OCI-LY3 (cell line): ENCODE measurements around the gene SLC28A1.

Experiments
- H2AFZ ChIP-seq: fragments of 200-600, 300-600 bp; shearing (Covaris generic); 2 replicates; pipeline ENCODE4 v1.6.0; 2014; ENCODE audit warnings: antibody characterized with exemption, low read depth, low read length
- H3K27ac ChIP-seq: fragments of 200-600, 300-600 bp; sonication (generic); 2 replicates; pipeline ENCODE4 v1.5.1; 2014; ENCODE audit warnings: mild to moderate bottlenecking, low read length, moderate library complexity, mixed read lengths
- H3K27me3 ChIP-seq: fragments of 200-600, 300-600 bp; sonication (generic); 2 replicates; pipeline ENCODE4 v1.6.1; 2014; ENCODE audit warnings: low read depth, low read length, mixed read lengths
- H3K36me3 ChIP-seq: fragments of 200-600, 300-600 bp; sonication (generic); replicated peaks from 2 replicates; pipeline ENCODE3; 2014; ENCODE audit warnings: low read depth, low read length, mixed read lengths
- H3K4me1 ChIP-seq: fragments of 300-600, 200-600 bp; sonication (generic); 2 replicates; pipeline ENCODE4 v1.6.1; 2014; ENCODE audit warnings: low read length, mixed read lengths
- H3K4me2 ChIP-seq: fragments of 200-600, 300-600 bp; sonication (generic); 2 replicates; pipeline ENCODE4 v1.6.1; 2014; ENCODE audit warnings: low read length, mixed read lengths
- H3K4me3 ChIP-seq: fragments of 300-600, 200-600 bp; sonication (generic); 2 replicates; pipeline ENCODE4 v1.5.1; 2014; ENCODE audit warnings: antibody characterized with exemption, mild to moderate bottlenecking, low read length, moderate library complexity
- H3K79me2 ChIP-seq: fragments of 300-600, 200-600 bp; shearing (Covaris generic); 2 replicates; pipeline ENCODE4 v1.6.1; 2014; ENCODE audit warnings: mild to moderate bottlenecking, low read length, mixed read lengths
- H3K9ac ChIP-seq: fragments of 300-600, 200-600 bp; shearing (Covaris generic); 2 replicates; pipeline ENCODE4 v1.6.0; 2014; ENCODE audit warnings: mild to moderate bottlenecking, low read length, moderate library complexity
- H3K9me3 ChIP-seq: fragments of 200-600, 300-600 bp; shearing (Covaris generic); 2 replicates; pipeline ENCODE4 v1.6.1; 2014; ENCODE audit warnings: low read length, mixed read lengths; ENCODE audit not compliant: insufficient read depth
- H4K20me1 ChIP-seq: fragments of 200-600, 300-600 bp; sonication (generic); 2 replicates; pipeline ENCODE4 v1.6.1; 2016; ENCODE audit warnings: low read length, mixed read lengths; ENCODE audit not compliant: insufficient read depth
- EZH2phosphoT487 ChIP-seq: fragments of 200-600 bp; shearing (Covaris generic); IDR thresholded peaks from 2 replicates; pipeline ENCODE4 v1.6.1; 2018; ENCODE audit warnings: antibody characterized with exemption, mixed run types, low read depth
- TF ChIP-seq, protein P1 (sequence below): fragments of 200-600, 300-600 bp; sonication (generic); IDR thresholded peaks from 2 replicates; pipeline ENCODE4 v1.5.1; 2014; ENCODE audit warnings: antibody characterized with exemption, low read length, low read depth

SLC28A1 gene

DNA sequence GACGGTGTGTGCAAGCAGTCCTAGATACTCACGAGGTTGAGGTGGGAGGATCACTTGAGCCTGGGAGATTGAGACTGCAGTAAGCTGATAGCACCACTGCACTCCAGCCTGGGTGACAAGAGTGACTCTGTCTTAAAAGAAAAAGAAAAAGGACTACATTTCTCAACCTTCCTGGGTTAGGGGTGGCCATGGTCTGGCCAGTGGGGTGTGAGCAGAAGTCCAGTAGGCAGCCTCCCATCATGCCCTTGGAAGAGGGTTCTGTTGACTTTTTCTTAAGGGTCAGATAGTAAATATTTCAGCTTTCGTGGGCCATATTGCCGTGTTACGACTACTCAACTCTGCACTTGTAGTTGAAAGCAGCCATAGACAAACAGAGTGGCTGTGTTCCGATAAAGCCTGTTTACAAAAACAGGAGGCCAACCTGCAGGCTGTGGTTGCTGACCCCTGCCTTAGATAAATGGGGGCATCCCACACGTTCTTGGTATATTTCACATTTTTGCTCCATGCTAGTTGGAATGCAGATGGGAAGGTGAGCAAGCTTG is 66.2 kb downstream of the SLC28A1 start:
- Histone ChIP-seq H3K27ac (no peak overlapping the region), H3K9me3 (no peaks in the 10 kb centered on the region), H3K4me1 (no peaks in the 10 kb centered on the region), H3K4me2 (no peak overlapping the region), H3K9ac (no peak overlapping the region), H4K20me1 (no peaks in the 10 kb centered on the region), H3K36me3 (no peaks in the 10 kb centered on the region), H2AFZ (no peak overlapping the region), H3K4me3 (no peak overlapping the region), H3K79me2 (no peaks in the 10 kb centered on the region), H3K27me3 (no peaks in the 10 kb centered on the region; the same call in 1 of the 2 replicates)
- TF ChIP-seq, protein P1, sequence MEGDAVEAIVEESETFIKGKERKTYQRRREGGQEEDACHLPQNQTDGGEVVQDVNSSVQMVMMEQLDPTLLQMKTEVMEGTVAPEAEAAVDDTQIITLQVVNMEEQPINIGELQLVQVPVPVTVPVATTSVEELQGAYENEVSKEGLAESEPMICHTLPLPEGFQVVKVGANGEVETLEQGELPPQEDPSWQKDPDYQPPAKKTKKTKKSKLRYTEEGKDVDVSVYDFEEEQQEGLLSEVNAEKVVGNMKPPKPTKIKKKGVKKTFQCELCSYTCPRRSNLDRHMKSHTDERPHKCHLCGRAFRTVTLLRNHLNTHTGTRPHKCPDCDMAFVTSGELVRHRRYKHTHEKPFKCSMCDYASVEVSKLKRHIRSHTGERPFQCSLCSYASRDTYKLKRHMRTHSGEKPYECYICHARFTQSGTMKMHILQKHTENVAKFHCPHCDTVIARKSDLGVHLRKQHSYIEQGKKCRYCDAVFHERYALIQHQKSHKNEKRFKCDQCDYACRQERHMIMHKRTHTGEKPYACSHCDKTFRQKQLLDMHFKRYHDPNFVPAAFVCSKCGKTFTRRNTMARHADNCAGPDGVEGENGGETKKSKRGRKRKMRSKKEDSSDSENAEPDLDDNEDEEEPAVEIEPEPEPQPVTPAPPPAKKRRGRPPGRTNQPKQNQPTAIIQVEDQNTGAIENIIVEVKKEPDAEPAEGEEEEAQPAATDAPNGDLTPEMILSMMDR = no peak
- no peak for TF ChIP-seq EZH2phosphoT487

DNA sequence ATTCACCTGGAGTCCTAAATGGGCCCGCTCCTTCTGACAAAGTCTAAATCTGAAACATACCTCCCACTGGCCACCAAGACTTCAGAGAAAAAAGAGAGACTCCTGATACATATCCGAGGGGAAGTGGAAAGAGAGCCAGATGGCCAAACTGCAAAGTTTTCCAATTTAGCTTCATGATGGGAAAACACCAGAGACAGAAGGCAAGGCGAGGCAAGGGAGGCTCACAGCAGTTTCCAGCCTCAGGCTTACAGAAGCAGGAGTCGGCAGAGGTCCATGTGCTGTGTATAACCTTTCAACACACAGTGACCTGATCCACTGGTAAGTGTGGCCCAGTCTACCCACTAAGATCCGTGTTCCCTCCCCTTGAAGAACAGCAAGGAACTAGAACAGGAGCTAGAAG is 67.3 kb downstream of the SLC28A1 start:
- Histone ChIP-seq H3K79me2 (no peaks in the 10 kb centered on the region), H3K27ac (no peak overlapping the region), H2AFZ (no peak overlapping the region), H3K4me1 (no peaks in the 10 kb centered on the region), H3K9me3 (no peaks in the 10 kb centered on the region), H3K9ac (no peak overlapping the region), H3K36me3 (no peaks in the 10 kb centered on the region), H3K4me2 (no peak overlapping the region), H4K20me1 (no peaks in the 10 kb centered on the region), H3K4me3 (no peak overlapping the region), H3K27me3 (peaks cover 5% of the 10 kb centered on the region)
- TF ChIP-seq, protein P1 = no peak
- TF ChIP-seq EZH2phosphoT487 = no peak

DNA sequence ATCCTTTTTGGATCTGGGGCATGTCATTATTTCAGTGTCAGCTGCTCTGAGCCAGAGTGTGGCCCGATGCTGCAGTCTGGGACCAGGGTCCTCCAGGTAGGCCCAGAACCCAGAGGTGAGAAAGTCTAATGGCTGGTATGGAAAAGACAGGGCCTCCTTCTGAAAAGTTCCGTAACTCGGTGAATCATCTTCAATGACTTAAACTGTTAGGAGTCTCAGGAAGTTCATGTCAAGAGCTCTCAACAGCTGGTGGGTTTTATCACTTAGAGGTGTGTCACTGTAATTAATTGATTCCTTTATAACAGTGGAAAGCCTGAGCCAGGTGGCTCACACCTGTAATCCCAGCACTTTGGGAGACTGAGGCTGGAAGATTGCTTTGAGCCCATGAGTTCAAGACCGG is 68.7 kb downstream of the SLC28A1 start:
- TF ChIP-seq EZH2phosphoT487 = no peak
- TF ChIP-seq, protein P1 = no peak
- Histone ChIP-seq H3K9me3 (no peaks in the 10 kb centered on the region), H2AFZ (no peak overlapping the region), H4K20me1 (no peaks in the 10 kb centered on the region), H3K36me3 (no peaks in the 10 kb centered on the region), H3K4me1 (no peaks in the 10 kb centered on the region), H3K27me3 (peaks cover 5% of the 10 kb centered on the region), H3K4me3 (no peak overlapping the region), H3K4me2 (no peak overlapping the region), H3K9ac (no peak overlapping the region), H3K79me2 (no peaks in the 10 kb centered on the region), H3K27ac (no peak overlapping the region)

DNA sequence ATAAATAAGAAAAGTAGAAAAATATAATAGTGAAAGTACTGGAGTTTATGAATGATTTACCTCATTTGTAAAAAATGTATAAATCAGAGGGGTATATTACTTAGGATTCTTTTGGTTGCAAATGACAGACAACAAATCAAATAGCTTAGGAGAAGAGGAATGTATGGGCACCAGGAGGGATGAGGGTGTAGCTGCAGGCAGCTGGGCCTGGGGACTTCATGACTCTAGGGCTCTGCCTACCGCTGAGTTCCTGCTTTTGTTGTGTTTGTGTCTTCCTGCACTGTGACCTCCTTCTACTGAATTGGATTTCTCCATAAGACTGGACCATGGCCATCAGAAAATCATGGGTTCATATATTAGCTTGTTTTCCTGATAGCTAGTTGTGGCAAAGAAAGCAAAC is 69.3 kb downstream of the SLC28A1 start:
- Histone ChIP-seq H3K9me3 (no peaks in the 10 kb centered on the region), H3K79me2 (no peaks in the 10 kb centered on the region), H3K4me2 (no peak overlapping the region), H3K36me3 (no peaks in the 10 kb centered on the region), H4K20me1 (no peaks in the 10 kb centered on the region), H3K27ac (no peak overlapping the region), H2AFZ (no peak overlapping the region), H3K4me3 (no peak overlapping the region), H3K9ac (no peak overlapping the region), H3K27me3 (peaks cover 5% of the 10 kb centered on the region), H3K4me1 (no peaks in the 10 kb centered on the region)
- TF ChIP-seq, protein P1 = no peak
